ENCODE data around the gene NSUN2. TPM values are rescaled to one million over a fixed set of nuclear protein-coding genes. Genes with fewer than 3 reads are reported as not detected.

Gene NSUN2
- total RNA-seq, 1 donor from 2014 or later, result 78.8 TPM

- FAIRE-seq (no peak), DNase-seq (ENCODE audit: low read depth) (no peak)
- H3K27me3 ChIP-seq (ENCODE audit: insufficient read depth, low read length), result no peaks in the 10 kb centered on the region
- no peaks in the 10 kb centered on the region for H3K27me3 Mint-ChIP-seq (ENCODE audit: low read depth, unreplicated experiment)
- no peak for TF ChIP-seq CTCF (IDR thresholded peaks at IDR 0.05; ENCODE audit: insufficient read depth, low read depth, low read length)
- TF ChIP-seq EZH2 (IDR thresholded peaks at IDR 0.05; ENCODE audit: insufficient read depth, low read length), result no peak
- no peak overlapping the region for H3K4me3 ChIP-seq (ENCODE audit: insufficient read depth, low read depth, low read length)
- no peaks in the 10 kb centered on the region for H3K4me1 ChIP-seq (ENCODE audit: insufficient read depth, low read length)
- peaks cover 5% of the 10 kb centered on the region for H4K20me1 ChIP-seq (ENCODE audit: insufficient read depth, low read length)
- no peaks in the 10 kb centered on the region for H3K4me1 Mint-ChIP-seq (ENCODE audit: low read depth, unreplicated experiment)
- H3K27ac Mint-ChIP-seq (ENCODE audit: unreplicated experiment), result no peak overlapping the region
- no peaks in the 10 kb centered on the region for H3K9me3 ChIP-seq (ENCODE audit: insufficient read depth, low read depth, low read length)
- H3K4me2 ChIP-seq (ENCODE audit: low read length), result no peak overlapping the region
- H3K9ac ChIP-seq (ENCODE audit: low read length), result no peak overlapping the region
- H2AFZ ChIP-seq (ENCODE audit: low read depth, low read length), result no peak overlapping the region
- H3K27ac ChIP-seq (ENCODE audit: low read depth, low read length), result no peak overlapping the region
- no peak overlapping the region for H3K4me3 Mint-ChIP-seq (ENCODE audit: unreplicated experiment)
- H3K36me3 Mint-ChIP-seq (ENCODE audit: low read depth, unreplicated experiment), result peaks cover 30% of the 10 kb centered on the region
- H3K36me3 ChIP-seq (ENCODE audit: insufficient read depth, low read length), result peaks cover 7% of the 10 kb centered on the region
- H3K9me3 Mint-ChIP-seq (ENCODE audit: unreplicated experiment), result peaks cover 10% of the 10 kb centered on the region
- peaks cover 17% of the 10 kb centered on the region for H3K79me2 ChIP-seq (ENCODE audit: insufficient read depth, low read length)
Observed at GRCh38 chr5:6652025-6652424, 19.2 kb upstream of the NSUN2 start.

- no peak overlapping the region for H3K4me3 Mint-ChIP-seq (ENCODE audit: unreplicated experiment)
- Histone ChIP-seq H4K20me1 (ENCODE audit: insufficient read depth, low read length) (peaks cover 3% of the 10 kb centered on the region), H3K4me2 (ENCODE audit: low read length) (no peak overlapping the region), H3K79me2 (ENCODE audit: insufficient read depth, low read length) (peaks cover 17% of the 10 kb centered on the region), H3K9me3 (ENCODE audit: insufficient read depth, low read depth, low read length) (no peaks in the 10 kb centered on the region), H3K27me3 (ENCODE audit: insufficient read depth, low read length) (no peaks in the 10 kb centered on the region), H3K4me1 (ENCODE audit: insufficient read depth, low read length) (no peaks in the 10 kb centered on the region), H2AFZ (ENCODE audit: low read depth, low read length) (no peak overlapping the region), H3K36me3 (ENCODE audit: insufficient read depth, low read length) (no peaks in the 10 kb centered on the region), H3K27ac (ENCODE audit: low read depth, low read length) (no peak overlapping the region), H3K4me3 (ENCODE audit: insufficient read depth, low read depth, low read length) (no peak overlapping the region), H3K9ac (ENCODE audit: low read length) (no peak overlapping the region)
- no peak for TF ChIP-seq CTCF (IDR thresholded peaks at IDR 0.05; ENCODE audit: insufficient read depth, low read depth, low read length)
- TF ChIP-seq EZH2 (IDR thresholded peaks at IDR 0.05; ENCODE audit: insufficient read depth, low read length), result no peak
- no peak overlapping the region for H3K27ac Mint-ChIP-seq (ENCODE audit: unreplicated experiment)
- FAIRE-seq (no peak), DNase-seq (ENCODE audit: low read depth) (no peak)
- H3K36me3 Mint-ChIP-seq (ENCODE audit: low read depth, unreplicated experiment), result peaks cover 15% of the 10 kb centered on the region
- no peaks in the 10 kb centered on the region for H3K4me1 Mint-ChIP-seq (ENCODE audit: low read depth, unreplicated experiment)
- H3K9me3 Mint-ChIP-seq (ENCODE audit: unreplicated experiment), result peaks cover 10% of the 10 kb centered on the region
- H3K27me3 Mint-ChIP-seq (ENCODE audit: low read depth, unreplicated experiment), result no peaks in the 10 kb centered on the region
Observed at GRCh38 chr5:6649681-6650080, 16.8 kb upstream of the NSUN2 start.

GRCh38 chr5:6649186-6649585 is 16.3 kb upstream of the NSUN2 start:
- no peak overlapping the region for H3K4me2 ChIP-seq (ENCODE audit: low read length)
- no peaks in the 10 kb centered on the region for H3K4me1 Mint-ChIP-seq (ENCODE audit: low read depth, unreplicated experiment)
- FAIRE-seq, result no peak

More at GRCh38 chr5:6649186-6649585, 16.3 kb upstream of the NSUN2 start:
- TF ChIP-seq EZH2 (IDR thresholded peaks at IDR 0.05; ENCODE audit: insufficient read depth, low read length), result no peak
- no peak for TF ChIP-seq CTCF (IDR thresholded peaks at IDR 0.05; ENCODE audit: insufficient read depth, low read depth, low read length)
- Mint-ChIP-seq H3K27me3 (ENCODE audit: low read depth, unreplicated experiment) (no peaks in the 10 kb centered on the region), H3K4me3 (ENCODE audit: unreplicated experiment) (no peak overlapping the region), H3K27ac (ENCODE audit: unreplicated experiment) (no peak overlapping the region), H3K36me3 (ENCODE audit: low read depth, unreplicated experiment) (peaks cover 15% of the 10 kb centered on the region), H3K9me3 (ENCODE audit: unreplicated experiment) (peaks cover 10% of the 10 kb centered on the region)
- Histone ChIP-seq H3K79me2 (ENCODE audit: insufficient read depth, low read length) (peaks cover 17% of the 10 kb centered on the region), H4K20me1 (ENCODE audit: insufficient read depth, low read length) (peaks cover 8% of the 10 kb centered on the region), H3K4me1 (ENCODE audit: insufficient read depth, low read length) (no peaks in the 10 kb centered on the region), H3K9ac (ENCODE audit: low read length) (no peak overlapping the region), H3K27ac (ENCODE audit: low read depth, low read length) (no peak overlapping the region), H3K9me3 (ENCODE audit: insufficient read depth, low read depth, low read length) (no peaks in the 10 kb centered on the region), H2AFZ (ENCODE audit: low read depth, low read length) (no peak overlapping the region), H3K4me3 (ENCODE audit: insufficient read depth, low read depth, low read length) (no peak overlapping the region), H3K36me3 (ENCODE audit: insufficient read depth, low read length) (no peaks in the 10 kb centered on the region), H3K27me3 (ENCODE audit: insufficient read depth, low read length) (no peaks in the 10 kb centered on the region)
- no peak for DNase-seq (ENCODE audit: low read depth)
